ENCODE measurements around the gene MAN1A1.

DNA sequence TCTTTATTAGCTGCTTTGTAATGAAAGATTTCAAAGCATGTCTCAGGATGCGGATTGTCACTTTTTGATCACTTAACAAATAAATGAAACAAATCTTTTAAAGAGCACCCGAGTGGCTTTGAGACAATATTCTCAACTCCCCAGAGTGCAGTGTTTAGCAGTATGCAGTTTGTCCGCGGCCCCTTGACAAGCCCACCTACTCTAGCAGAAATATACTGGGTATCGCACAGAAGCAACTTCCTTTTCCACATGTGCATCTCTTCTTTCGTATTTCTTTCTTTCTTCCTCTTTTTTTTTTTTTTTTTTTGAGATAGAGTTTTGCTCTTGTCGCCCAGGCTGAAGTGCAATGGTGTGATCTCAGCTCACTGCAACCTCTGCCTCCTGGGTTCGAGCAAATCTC, 186.6 kb downstream of the MAN1A1 start:
- TF ChIP-seq, protein P1, sequence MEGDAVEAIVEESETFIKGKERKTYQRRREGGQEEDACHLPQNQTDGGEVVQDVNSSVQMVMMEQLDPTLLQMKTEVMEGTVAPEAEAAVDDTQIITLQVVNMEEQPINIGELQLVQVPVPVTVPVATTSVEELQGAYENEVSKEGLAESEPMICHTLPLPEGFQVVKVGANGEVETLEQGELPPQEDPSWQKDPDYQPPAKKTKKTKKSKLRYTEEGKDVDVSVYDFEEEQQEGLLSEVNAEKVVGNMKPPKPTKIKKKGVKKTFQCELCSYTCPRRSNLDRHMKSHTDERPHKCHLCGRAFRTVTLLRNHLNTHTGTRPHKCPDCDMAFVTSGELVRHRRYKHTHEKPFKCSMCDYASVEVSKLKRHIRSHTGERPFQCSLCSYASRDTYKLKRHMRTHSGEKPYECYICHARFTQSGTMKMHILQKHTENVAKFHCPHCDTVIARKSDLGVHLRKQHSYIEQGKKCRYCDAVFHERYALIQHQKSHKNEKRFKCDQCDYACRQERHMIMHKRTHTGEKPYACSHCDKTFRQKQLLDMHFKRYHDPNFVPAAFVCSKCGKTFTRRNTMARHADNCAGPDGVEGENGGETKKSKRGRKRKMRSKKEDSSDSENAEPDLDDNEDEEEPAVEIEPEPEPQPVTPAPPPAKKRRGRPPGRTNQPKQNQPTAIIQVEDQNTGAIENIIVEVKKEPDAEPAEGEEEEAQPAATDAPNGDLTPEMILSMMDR (IDR thresholded peaks at IDR 0.05; ENCODE audit: low read depth, low read length, poor library complexity, severe bottlenecking): no peak
- TF ChIP-seq EZH2phosphoT487 (IDR thresholded peaks at IDR 0.05; ENCODE audit: borderline replicate concordance, low read length): no peak
